RWPE1 (cell line): ENCODE results near the gene KIRREL3.
A peak's percentile ranks its signal among the peaks of the same experiment; 100 is the strongest.

ENCODE experiments used
- CTCF ChIA-PET: fragments of 350-600 bp; sonication (Branson Sonifier 250); formaldehyde crosslinking; extraction: SDS; loops from one replicate; lab custom pipeline; 2021; lab: Yijun Ruan, JAX
- POLR2A ChIA-PET: fragments of 400-600 bp; formaldehyde crosslinking; extraction: SDS; loops from one replicate; lab custom pipeline; 2020; ENCODE audit warnings: antibody characterized with exemption; ENCODE audit not compliant: low non-redundant PET; lab: Yijun Ruan, JAX
- DNase-seq: peaks from one replicate; pipeline ENCODE4 v3.0.0; 2012; ENCODE audit warnings: low spot score
- H3K27ac ChIP-seq: fragments of 450-650 bp; 2 replicates; pipeline ENCODE4 v1.5.1; 2017
- CTCF ChIP-seq: fragments of 450-650 bp; conservative IDR thresholded peaks from 2 replicates; pipeline ENCODE4 v1.5.1; 2017; ENCODE audit warnings: low read depth, mild to moderate bottlenecking

KIRREL3 gene

GRCh38 chr11:126989942-126990715 is 10.4 kb downstream of the KIRREL3 start:
- TF ChIP-seq CTCF, result peak; percentile 91
- H3K27ac ChIP-seq, result no peak overlapping the region
- POLR2A ChIA-PET, result no interaction called here
- CTCF ChIA-PET, result interaction anchor here (0.5 to 1.5 kb wide), 13 partner anchors 10 to 1520 kb away, joined by 3 to 10 read pairs (median 3); partner anchors contain the start of gene KIRREL3
- peak; percentile 57 for DNase-seq

- CTCF ChIA-PET, result interaction anchor here (0.9 to 1.7 kb wide), 2 partner anchors 272 to 382 kb away, joined by 3 to 7 read pairs; no protein-coding TSS in a partner anchor
- POLR2A ChIA-PET, result no interaction called here
These were observed 11.9 kb downstream of the KIRREL3 start for GRCh38 chr11:126988655-126989054.

GRCh38 chr11:126981635-126982034 is 18.9 kb downstream of the KIRREL3 start:
- TF ChIP-seq CTCF, result no peak
- DNase-seq, result no peak
- ChIA-PET POLR2A (no interaction called here), CTCF (interaction anchor here (0.6 kb wide), 1 partner anchor 664 kb away, joined by 5 read pairs; no protein-coding TSS in a partner anchor)
- H3K27ac ChIP-seq, result no peak overlapping the region

More at GRCh38 chr11:126988655-126989054, 11.9 kb downstream of the KIRREL3 start:
- DNase-seq, result no peak
- H3K27ac ChIP-seq, result no peak overlapping the region
- no peak for TF ChIP-seq CTCF

- DNase-seq, result no peak
- no peak for TF ChIP-seq CTCF
- no peak overlapping the region for H3K27ac ChIP-seq
- ChIA-PET CTCF (no interaction called here), POLR2A (no interaction called here)
These were observed 21.7 kb downstream of the KIRREL3 start for GRCh38 chr11:126978911-126979310.

- TF ChIP-seq CTCF, result no peak
- ChIA-PET CTCF (no interaction called here), POLR2A (no interaction called here)
- no peak overlapping the region for H3K27ac ChIP-seq
- DNase-seq, result no peak
These were observed 22.4 kb downstream of the KIRREL3 start for GRCh38 chr11:126978165-126978564.

- POLR2A ChIA-PET, result no interaction called here
- no peak overlapping the region for H3K27ac ChIP-seq
- no peak for DNase-seq
- no peak for TF ChIP-seq CTCF
- CTCF ChIA-PET, result no interaction called here
These were observed 27.5 kb downstream of the KIRREL3 start for GRCh38 chr11:126973051-126973450.
